ENCODE results near the gene CROCC2. TPM values are rescaled to one million over a fixed set of nuclear protein-coding genes. Genes with fewer than 3 reads are reported as not detected.

CROCC2 gene
- total and polyA plus RNA-seq, 5 donors from 2014 or later = not detected

DNA sequence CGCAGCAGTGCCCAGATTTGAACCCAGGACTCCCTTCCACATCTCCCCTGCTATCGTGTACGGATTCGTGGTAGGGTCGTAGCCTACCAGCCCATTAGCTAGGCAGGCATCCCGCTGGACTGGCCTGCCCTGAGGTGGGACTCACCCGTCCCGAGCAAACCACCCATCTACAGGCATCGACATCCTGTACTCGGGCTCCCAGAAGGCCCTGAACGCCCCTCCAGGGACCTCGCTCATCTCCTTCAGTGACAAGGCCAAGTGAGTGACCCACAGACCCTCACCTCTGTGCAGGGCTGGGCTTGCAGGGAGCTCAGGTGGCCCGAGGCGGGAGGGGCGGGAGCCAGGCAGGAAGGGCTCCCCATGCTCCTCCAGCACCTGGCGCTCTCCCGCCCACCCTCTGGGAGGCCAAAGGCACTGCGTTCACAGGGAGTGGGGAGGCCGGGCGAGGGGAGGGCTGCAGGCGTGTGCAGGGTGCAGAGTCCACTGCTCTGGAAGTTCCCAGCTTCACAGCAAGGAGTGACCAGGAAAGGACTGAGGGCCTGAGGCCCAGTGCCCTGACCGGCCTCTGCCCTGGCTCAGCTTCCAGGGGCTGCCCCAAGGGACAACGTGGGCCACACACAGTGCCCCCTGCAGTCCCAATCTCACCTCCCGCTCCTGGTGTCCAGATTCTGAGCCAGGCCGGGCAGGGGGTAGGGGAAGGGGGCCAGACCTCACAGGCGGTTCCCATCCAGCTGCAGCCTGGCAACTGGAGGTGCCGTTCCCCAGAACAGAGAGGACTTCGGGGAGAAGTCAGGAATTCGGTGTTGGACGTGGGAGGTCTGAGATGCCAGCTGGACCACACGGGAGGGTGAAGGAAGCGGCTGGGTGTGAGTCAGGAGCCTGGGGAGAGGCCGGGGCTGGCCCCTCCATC is 32.1 kb upstream of the CROCC2 start:
- Histone ChIP-seq H3K4me1 (ENCODE audit: control insufficient read depth, insufficient read depth, low read length, poor library complexity, severe bottlenecking) (no peaks in the 10 kb centered on the region), H3K4me3 (ENCODE audit: low read depth, low read length) (no peak overlapping the region), H3K27ac (ENCODE audit: insufficient read depth, low read length, poor library complexity, severe bottlenecking) (no peak overlapping the region), H3K9me3 (ENCODE audit: control insufficient read depth in 2 of 2, low read length in 2 of 2) (no peaks in the 10 kb centered on the region), H3K27me3 (ENCODE audit: control insufficient read depth, insufficient read depth, low read length) (no peaks in the 10 kb centered on the region), H3K36me3 (ENCODE audit: control insufficient read depth, insufficient read depth, low read length) (no peaks in the 10 kb centered on the region)
- no peak for ATAC-seq (ENCODE audit: low read depth in 2 of 2)
- Mint-ChIP-seq H3K9me3 (no peaks in the 10 kb centered on the region), H3K4me1 (no peaks in the 10 kb centered on the region), H3K27me3 (no peaks in the 10 kb centered on the region), H3K36me3 (no peaks in the 10 kb centered on the region), H3K4me3 (no peak overlapping the region), H3K27ac (no peak overlapping the region)
- DNase-seq = no peak

DNA sequence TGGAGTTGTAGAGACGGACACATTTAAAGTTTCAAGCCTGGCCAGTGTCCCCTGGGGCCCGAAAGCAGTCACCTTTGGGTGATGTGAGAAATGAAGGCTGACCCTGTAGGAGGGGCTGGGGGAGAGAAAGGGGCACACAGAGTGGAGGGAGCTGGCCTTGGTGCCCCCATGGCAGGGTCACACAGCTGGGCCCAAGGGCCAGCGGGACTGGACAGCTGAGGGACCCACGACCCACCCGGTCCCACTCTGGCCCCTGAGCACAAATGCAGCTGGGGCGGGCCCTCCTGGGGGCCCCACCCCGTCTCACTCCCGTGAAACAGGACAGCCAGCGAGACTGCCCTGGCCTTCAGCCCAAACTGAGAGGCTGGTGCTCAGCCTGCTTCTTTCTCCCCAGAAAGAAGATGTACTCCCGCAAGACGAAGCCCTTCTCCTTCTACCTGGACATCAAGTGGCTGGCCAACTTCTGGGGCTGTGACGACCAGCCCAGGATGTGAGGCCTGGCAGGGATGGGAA is 31.4 kb upstream of the CROCC2 start:
- Histone ChIP-seq H3K4me1 (ENCODE audit: control insufficient read depth, insufficient read depth, low read length, poor library complexity, severe bottlenecking) (no peaks in the 10 kb centered on the region), H3K27ac (ENCODE audit: insufficient read depth, low read length, poor library complexity, severe bottlenecking) (no peak overlapping the region), H3K27me3 (ENCODE audit: control insufficient read depth, insufficient read depth, low read length) (no peaks in the 10 kb centered on the region), H3K36me3 (ENCODE audit: control insufficient read depth, insufficient read depth, low read length) (no peaks in the 10 kb centered on the region), H3K9me3 (ENCODE audit: control insufficient read depth in 2 of 2, low read length in 2 of 2) (no peaks in the 10 kb centered on the region), H3K4me3 (ENCODE audit: low read depth, low read length) (no peak overlapping the region)
- DNase-seq (no peak), ATAC-seq (ENCODE audit: low read depth in 2 of 2) (no peak)
- no peaks in the 10 kb centered on the region for H3K9me3 Mint-ChIP-seq
- no peak overlapping the region for H3K27ac Mint-ChIP-seq
- H3K4me1 Mint-ChIP-seq = no peaks in the 10 kb centered on the region
- no peak overlapping the region for H3K4me3 Mint-ChIP-seq
- H3K27me3 Mint-ChIP-seq = no peaks in the 10 kb centered on the region
- no peaks in the 10 kb centered on the region for H3K36me3 Mint-ChIP-seq

DNA sequence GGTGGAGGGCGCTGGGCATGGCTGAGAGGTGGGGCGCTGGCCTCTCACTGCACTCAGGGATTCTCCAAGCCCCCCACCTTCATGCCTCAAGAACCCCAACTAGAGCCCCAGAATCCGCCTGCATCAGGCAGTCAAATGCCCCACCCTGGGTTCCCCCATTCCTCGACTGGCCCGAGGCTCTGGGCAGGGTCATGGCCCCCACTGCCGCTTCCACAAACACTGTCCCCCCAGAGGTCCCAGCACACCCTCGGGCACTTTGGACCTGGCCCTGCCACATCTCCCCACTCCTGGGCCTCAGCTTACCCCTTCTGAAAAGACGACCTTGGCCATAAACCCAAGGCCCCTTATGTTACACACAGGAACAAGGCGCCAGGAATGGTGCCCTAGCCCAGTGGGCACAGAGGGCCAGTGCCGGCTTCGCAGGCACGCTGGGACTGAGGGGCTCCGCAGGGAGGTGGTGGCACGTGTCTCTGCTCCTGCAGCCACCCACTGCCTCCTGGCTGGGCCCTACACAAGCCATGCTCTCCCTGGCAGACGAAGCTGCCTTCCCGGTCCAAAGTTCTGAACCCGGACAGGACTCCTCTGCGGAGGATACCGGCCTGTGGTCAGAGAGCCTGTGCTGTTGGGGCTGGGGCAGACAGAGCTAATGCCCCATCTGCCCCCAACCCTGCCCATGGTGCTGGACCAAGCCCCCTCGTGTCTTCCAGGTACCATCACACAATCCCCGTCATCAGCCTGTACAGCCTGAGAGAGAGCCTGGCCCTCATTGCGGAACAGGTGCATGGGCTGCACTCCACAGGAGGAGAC is 30.7 kb upstream of the CROCC2 start:
- ATAC-seq (ENCODE audit: low read depth in 2 of 2) = no peak
- H3K9me3 ChIP-seq (ENCODE audit: control insufficient read depth in 2 of 2, low read length in 2 of 2) = no peaks in the 10 kb centered on the region
- no peak overlapping the region for H3K27ac Mint-ChIP-seq
- no peak overlapping the region for H3K27ac ChIP-seq (ENCODE audit: insufficient read depth, low read length, poor library complexity, severe bottlenecking)
- H3K27me3 Mint-ChIP-seq = no peaks in the 10 kb centered on the region
- H3K36me3 ChIP-seq (ENCODE audit: control insufficient read depth, insufficient read depth, low read length) = no peaks in the 10 kb centered on the region
- H3K4me3 Mint-ChIP-seq = no peak overlapping the region
- H3K4me3 ChIP-seq (ENCODE audit: low read depth, low read length) = no peak overlapping the region
- no peaks in the 10 kb centered on the region for H3K27me3 ChIP-seq (ENCODE audit: control insufficient read depth, insufficient read depth, low read length)
- no peaks in the 10 kb centered on the region for H3K9me3 Mint-ChIP-seq
- no peak for DNase-seq
- no peaks in the 10 kb centered on the region for H3K36me3 Mint-ChIP-seq
- H3K4me1 ChIP-seq (ENCODE audit: control insufficient read depth, insufficient read depth, low read length, poor library complexity, severe bottlenecking) = no peaks in the 10 kb centered on the region
- H3K4me1 Mint-ChIP-seq = no peaks in the 10 kb centered on the region

DNA sequence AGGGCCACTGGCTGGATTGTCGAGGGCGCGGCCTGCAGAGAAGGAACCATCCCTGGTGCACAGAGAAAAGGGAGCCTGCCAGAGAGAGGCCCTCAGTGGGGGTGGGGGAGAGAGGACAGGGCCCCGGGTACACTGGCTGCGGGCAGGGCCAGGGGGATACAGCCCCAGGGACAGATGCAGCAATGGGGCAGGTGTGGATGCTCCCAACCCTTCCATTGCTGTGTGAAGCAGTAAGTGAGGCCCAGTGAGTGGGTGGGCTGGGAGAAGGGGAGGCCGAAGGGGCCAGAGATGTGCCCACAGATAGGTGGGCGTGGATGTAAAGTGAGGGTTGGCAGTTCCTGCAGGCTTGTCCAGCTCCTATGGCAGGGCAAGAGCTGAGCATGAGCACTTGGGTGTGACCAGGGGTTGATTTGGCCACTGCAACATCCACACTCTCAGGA is 30.1 kb upstream of the CROCC2 start:
- H3K27me3 Mint-ChIP-seq = no peaks in the 10 kb centered on the region
- H3K4me1 Mint-ChIP-seq = no peaks in the 10 kb centered on the region
- H3K4me3 Mint-ChIP-seq = no peak overlapping the region
- no peaks in the 10 kb centered on the region for H3K9me3 Mint-ChIP-seq
- DNase-seq (no peak), ATAC-seq (ENCODE audit: low read depth in 2 of 2) (no peak)
- no peaks in the 10 kb centered on the region for H3K36me3 Mint-ChIP-seq
- Histone ChIP-seq H3K36me3 (ENCODE audit: control insufficient read depth, insufficient read depth, low read length) (no peaks in the 10 kb centered on the region), H3K27me3 (ENCODE audit: control insufficient read depth, insufficient read depth, low read length) (no peaks in the 10 kb centered on the region), H3K9me3 (ENCODE audit: control insufficient read depth in 2 of 2, low read length in 2 of 2) (no peaks in the 10 kb centered on the region), H3K27ac (ENCODE audit: insufficient read depth, low read length, poor library complexity, severe bottlenecking) (no peak overlapping the region), H3K4me3 (ENCODE audit: low read depth, low read length) (no peak overlapping the region), H3K4me1 (ENCODE audit: control insufficient read depth, insufficient read depth, low read length, poor library complexity, severe bottlenecking) (no peaks in the 10 kb centered on the region)
- H3K27ac Mint-ChIP-seq = peak overlapping the region in 1 of 3 donors; percentile 31

DNA sequence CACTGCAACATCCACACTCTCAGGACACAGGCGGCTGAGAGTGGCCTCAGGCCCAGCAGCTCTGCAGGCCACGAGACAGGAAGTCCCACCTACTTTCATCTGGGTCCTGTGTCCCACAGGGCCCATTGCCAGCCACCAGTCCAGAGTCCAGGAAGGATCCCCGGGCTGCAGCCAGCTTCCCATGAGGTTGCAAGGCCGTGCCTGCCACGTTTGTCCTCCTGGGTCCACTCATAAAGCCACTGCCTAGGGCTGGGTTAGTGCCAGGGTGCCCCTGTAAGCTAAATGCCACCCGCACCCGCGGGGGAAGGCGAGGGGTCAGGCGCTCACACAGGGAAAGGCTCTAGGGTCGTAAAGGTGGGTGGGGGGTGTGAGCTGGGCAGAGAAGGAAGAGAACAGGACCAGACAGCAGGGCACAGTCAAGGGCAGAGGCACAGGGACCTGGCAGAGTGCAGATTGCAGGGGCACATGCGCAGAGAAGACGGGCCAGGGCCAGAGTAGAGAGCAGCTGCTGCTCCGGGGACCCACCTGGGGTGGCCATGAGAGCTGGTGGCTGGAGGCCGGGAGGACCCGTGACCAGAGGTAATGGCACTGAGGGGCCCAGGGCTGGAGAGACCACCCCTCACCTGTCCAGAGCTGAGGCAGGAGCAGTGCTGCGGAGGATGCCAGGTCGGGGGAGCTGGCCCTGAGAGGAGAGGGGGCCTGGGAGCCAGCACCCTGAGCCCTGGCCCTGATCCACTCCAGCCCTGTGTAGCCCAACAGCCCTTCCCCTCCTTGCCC is 29.5 kb upstream of the CROCC2 start:
- no peaks in the 10 kb centered on the region for H3K36me3 ChIP-seq (ENCODE audit: control insufficient read depth, insufficient read depth, low read length)
- Mint-ChIP-seq H3K36me3 (no peaks in the 10 kb centered on the region), H3K4me3 (no peak overlapping the region), H3K27ac (peak overlapping the region in 1 of 3 donors; percentile 31), H3K27me3 (no peaks in the 10 kb centered on the region), H3K9me3 (no peaks in the 10 kb centered on the region), H3K4me1 (no peaks in the 10 kb centered on the region)
- no peak overlapping the region for H3K4me3 ChIP-seq (ENCODE audit: low read depth, low read length)
- no peaks in the 10 kb centered on the region for H3K4me1 ChIP-seq (ENCODE audit: control insufficient read depth, insufficient read depth, low read length, poor library complexity, severe bottlenecking)
- DNase-seq (no peak), ATAC-seq (ENCODE audit: low read depth in 2 of 2) (no peak)
- no peaks in the 10 kb centered on the region for H3K9me3 ChIP-seq (ENCODE audit: control insufficient read depth in 2 of 2, low read length in 2 of 2)
- no peaks in the 10 kb centered on the region for H3K27me3 ChIP-seq (ENCODE audit: control insufficient read depth, insufficient read depth, low read length)
- H3K27ac ChIP-seq (ENCODE audit: insufficient read depth, low read length, poor library complexity, severe bottlenecking) = no peak overlapping the region

DNA sequence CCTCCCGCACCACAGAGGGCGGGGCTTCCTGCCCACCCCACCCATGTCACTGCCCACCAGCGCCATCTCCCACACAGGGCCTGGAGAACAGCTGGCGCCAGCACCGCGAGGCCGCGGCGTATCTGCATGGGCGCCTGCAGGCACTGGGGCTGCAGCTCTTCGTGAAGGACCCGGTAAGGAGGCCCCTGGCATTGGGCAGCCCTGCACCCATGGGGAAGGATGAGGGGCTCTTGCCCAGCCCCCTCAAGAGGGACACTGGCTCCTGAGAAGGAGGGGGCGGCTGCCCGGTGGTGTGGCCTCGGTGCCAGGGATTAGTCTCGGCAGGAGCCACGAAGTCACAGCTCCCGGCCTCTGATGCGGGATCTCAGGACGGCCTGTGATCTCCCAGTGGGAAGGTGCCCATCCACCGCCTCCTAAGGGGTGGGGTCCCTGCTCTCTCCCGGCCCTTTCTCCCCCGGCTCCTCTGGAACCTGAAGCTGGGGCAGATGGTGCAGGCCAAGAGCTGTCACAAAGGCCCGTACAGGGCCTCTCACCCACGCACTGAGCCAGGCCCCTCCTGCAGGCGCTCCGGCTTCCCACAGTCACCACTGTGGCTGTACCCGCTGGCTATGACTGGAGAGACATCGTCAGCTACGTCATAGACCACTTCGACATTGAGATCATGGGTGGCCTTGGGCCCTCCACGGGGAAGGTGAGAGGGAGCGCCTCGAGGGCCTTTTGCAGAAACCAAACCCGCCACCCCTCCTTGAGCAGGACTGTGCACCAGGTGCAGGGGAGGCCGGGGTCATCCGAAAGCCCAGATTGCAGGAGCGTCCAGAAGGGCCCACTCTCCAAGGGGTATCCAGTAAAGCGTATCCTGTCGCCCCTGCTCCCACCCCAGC is 28.4 kb upstream of the CROCC2 start:
- Mint-ChIP-seq H3K27ac (no peak overlapping the region), H3K36me3 (no peaks in the 10 kb centered on the region), H3K27me3 (no peaks in the 10 kb centered on the region), H3K9me3 (no peaks in the 10 kb centered on the region), H3K4me3 (no peak overlapping the region), H3K4me1 (peaks cover 0 to 4% (median 0%) of the 10 kb centered on the region in 4 donors)
- Histone ChIP-seq H3K4me1 (ENCODE audit: control insufficient read depth, insufficient read depth, low read length, poor library complexity, severe bottlenecking) (no peaks in the 10 kb centered on the region), H3K27ac (ENCODE audit: insufficient read depth, low read length, poor library complexity, severe bottlenecking) (no peak overlapping the region), H3K9me3 (ENCODE audit: control insufficient read depth in 2 of 2, low read length in 2 of 2) (no peaks in the 10 kb centered on the region), H3K36me3 (ENCODE audit: control insufficient read depth, insufficient read depth, low read length) (no peaks in the 10 kb centered on the region), H3K27me3 (ENCODE audit: control insufficient read depth, insufficient read depth, low read length) (no peaks in the 10 kb centered on the region), H3K4me3 (ENCODE audit: low read depth, low read length) (no peak overlapping the region)
- ATAC-seq (ENCODE audit: low read depth in 2 of 2) (no peak), DNase-seq (no peak)
